Stimulated activated CD8-positive, alpha-beta memory T cell treated with anti-CD3 and anti-CD28 coated beads, Interleukin-4, amount 100 ng/mL, for 24 hours (primary cell): ENCODE measurements around the gene SUPT20HL1.
"Not testable (repeated sequence)": the region's sequence is repeated elsewhere in the genome, so short reads cannot be mapped to it uniquely, and the experiment has no call there.

Source experiments
- DNase-seq: peaks from one replicate; pipeline ENCODE4 v3.0.0-alpha.2; 2020; ENCODE audit warnings: low read depth

Gene SUPT20HL1

DNA sequence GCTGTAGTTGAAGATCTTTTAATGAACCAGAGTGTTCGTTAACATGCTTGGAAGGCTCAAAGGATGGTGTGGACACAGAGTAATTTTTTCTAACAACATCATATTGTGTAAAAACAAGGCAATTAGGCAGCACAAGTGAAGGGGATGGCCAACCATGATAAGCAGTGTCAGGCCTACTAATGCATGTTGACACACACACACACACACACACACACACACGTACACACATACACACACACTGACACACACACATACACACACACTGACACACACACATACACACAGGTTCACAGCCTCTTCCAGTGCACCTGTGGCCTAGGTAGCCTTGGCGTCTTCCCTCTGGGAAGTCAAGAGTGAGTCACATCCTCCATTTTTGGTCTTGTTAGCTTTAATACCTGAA is at the start of gene SUPT20HL1:
TSS of gene SUPT20HL1 (plus strand) at position 368 of the 400 bp plus-strand sequence. CDS start 2,122 bp downstream, outside the sequence.
- no peak for DNase-seq

DNA sequence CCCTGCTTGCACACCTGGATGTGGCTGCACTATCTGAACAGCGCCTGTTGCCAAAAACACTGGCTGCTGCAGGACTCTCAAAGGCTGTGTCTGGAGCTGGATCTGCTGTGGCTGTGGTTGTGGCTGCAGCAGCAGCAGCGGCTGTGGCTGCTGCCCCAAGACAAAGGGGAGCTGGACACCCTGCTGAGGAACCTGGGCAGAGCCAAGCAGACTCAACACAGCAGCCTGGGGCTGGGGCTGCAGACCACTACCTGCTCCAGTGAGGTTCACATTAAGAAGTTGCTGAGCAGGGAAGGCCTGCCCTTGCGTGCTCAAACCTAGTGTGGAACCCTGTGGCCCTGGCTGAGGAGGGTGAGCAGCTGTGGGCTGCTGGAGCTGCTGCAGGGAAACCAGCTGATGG is 49.5 kb upstream of the SUPT20HL1 start:
- DNase-seq = not testable (repeated sequence)

DNA sequence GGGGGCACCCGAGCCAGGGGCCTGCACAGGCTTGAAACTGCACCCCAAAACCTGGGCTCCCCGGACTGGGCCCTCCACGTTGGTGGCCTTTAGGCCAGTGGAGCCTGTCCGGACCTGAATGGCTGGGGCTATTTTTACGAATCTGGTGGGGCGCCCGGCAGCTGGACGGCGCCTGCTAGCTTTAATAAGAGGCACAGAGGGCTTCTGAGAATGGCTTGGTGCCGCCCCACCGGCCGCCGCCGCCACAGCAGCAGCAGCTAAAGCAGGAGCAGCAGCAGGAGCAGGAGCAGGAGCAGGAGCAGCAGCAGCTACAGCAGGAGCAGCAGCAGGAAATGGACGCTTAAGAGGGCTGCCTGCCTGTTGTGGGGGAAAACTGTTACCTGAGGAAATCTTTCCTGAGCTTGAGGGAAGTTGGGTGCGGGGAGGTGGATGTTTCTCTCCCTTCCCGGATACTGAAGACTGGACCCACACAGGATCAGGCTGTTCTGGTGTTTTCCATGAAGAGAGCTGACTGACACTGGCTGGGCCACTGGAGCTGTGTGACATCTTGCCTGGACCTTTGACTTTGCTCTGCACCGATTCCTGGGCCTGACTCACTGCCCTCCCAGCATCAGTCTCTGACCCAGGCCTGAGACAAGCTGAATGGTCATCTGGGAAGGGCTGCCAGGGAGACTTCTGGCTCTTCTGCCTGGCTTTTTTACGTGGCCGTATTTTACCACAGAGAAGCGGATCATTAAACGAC is 48.8 kb upstream of the SUPT20HL1 start:
- not testable (repeated sequence) for DNase-seq

DNA sequence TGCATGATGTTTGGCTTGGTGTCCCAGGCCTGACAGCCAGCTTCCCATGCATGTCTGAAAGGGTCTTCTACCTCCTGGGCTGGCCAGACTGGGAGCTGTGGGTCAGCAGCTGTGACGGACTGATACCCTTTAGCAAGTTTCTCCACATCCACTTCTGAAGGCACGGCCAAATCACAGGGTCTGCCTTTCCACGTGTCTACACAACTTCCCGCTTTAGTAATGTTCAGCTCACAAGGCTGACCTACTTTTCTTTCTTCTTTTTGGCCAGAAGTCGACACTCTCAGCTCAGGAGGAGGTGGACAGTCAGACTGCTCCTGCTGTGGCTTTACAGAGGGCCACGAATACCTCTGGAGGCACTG is 48.2 kb upstream of the SUPT20HL1 start:
- not testable (repeated sequence) for DNase-seq

DNA sequence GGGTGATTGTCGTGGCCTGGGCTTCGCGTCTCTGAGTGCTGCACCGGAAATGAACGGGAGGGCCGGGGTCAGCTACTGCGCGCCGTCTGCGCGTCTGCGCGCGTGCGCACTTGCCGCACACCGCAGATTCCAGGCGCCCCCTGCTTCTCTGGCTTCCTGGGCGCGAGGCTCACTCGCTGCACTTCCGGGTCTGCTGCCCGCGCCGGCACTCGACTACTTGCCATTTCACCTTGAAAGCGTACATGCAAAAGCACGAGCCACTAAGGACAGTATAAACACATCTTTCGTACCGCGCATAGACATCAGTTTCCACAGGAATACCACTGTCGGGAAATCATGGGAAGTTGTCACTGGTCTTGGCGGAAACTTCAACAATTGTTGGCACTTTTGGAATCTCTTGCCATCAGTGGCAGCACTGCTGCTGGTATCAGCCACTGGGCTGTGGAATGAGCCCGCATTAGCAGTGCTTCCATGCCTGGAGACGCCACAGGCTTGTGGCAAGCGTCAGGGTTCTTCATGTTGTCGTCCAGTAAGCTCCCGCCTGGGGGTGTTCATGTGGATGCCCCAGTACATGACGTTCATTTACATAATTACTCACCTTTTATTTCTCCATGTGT is 46.3 kb upstream of the SUPT20HL1 start, which contains the start of gene SUPT20HL2:
TSS of gene SUPT20HL2 (minus strand) at position 51 of the 617 bp plus-strand sequence. CDS start 754 bp downstream, outside the sequence.
- no peak for DNase-seq

- DNase-seq = no peak
These were observed 44.3 kb upstream of the SUPT20HL1 start for GRCh38 chrX:24316111-24316510.

DNA sequence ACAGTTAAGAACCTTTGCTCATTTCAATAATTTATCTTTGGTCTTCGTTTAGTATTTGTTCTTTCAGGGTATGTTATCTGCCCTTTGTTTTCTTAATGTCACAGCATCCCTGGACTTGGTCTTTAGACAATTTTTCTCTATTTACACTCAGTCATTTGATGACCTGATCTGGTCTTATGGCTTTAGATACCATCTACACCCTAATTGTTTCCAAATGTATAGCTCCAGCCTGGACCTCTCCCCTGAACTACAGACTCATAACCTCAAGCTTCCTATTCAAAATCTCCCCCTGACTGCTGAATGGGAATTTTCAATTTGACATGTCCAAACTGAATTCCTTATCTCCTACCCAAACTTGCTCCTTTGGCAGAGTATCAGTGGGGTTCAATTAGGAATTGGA is 42.9 kb upstream of the SUPT20HL1 start:
- DNase-seq = no peak

DNA sequence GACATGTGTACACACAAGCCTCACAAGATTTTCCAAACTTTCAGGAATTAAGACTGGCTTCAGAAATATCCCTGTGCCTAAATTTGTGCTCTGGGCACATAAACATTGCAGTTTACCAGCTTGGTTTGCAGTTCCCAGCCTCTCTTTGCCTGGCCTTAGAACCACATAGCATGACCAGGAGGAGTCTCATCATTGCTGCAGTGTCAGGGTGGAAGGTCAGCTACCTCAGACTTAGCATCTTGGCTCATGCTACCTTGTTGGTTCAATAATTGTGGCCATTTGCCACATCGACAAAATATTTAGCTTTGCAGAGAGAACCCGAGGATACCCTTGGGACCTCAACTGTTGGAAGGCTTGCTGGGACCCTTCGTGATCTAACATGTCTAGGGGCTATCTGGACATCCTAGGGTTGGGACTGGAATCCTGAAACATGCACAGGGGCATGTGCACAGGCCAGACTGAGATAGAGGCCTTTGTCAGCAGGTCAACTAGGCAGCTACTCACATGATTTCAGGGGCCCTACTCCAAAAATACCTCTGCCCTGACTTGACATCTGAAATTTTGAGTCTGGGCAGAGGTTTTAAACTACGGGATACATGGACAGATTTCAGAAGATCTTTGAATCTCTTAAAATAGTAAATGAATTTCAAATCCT is 38.6 kb upstream of the SUPT20HL1 start:
- DNase-seq = no peak

GRCh38 chrX:24325231-24325630 is 35.2 kb upstream of the SUPT20HL1 start:
- no peak for DNase-seq

GRCh38 chrX:24332878-24333277 is 27.6 kb upstream of the SUPT20HL1 start:
- DNase-seq = no peak

DNA sequence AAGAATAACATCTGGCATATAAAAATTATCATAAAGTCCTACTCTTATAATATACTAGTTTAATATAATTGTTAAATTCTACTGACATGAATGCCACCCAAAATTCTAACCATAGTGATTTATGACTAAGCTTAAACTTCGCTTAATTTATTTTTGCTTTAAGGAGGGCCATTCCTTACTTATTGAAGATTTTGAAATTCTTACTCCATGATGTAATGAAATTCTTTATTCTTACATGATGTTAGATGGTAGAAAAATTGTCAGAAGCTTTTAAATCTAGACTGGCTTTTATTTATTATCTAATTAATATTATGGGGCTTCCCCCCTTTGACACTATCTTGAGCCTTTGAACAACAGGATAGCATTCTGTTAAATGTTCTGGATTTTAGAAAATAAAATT is 27.1 kb upstream of the SUPT20HL1 start:
- DNase-seq = no peak

- no peak for DNase-seq
These were observed 26.0 kb upstream of the SUPT20HL1 start for GRCh38 chrX:24334461-24334860.

- no peak for DNase-seq
These were observed 24.6 kb upstream of the SUPT20HL1 start for GRCh38 chrX:24335871-24336270.

DNA sequence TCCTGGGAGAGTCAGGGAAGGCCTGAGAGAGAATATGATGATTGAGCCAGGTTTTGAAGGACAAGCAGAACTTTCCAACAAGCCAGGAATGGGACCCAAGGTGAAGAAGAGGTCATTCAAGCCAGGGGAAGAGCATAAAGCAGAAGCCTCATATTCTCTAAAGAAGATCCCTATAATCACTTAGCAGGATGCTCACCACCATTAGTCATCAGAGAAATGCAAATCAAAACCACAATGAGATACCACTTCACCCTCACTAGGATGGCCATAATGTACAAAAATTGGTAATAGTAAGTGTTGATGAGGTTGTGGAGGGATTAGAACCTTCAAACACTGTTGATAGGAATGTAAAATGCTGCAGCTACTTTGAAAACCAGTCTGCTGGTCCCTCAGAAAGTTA is 20.5 kb upstream of the SUPT20HL1 start:
- no peak for DNase-seq

DNA sequence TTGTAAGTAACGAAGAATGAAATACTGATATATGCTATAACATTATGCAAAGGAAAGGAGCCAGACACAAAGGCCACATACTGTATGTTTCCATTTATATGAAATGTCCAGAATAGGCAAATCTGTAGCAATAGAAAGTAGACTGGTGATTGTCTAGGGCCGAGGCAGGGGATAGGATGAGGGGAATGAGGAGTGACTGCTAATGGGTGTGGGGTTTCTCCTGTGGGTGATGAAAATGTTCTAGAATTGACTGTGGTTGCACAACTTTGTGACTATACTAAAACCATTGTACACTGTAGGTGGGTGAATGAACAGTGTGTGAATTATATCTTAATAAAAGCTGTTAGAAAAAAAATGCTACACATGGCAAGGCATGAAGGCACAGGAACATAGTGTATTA is 19.9 kb upstream of the SUPT20HL1 start:
- DNase-seq = no peak

DNA sequence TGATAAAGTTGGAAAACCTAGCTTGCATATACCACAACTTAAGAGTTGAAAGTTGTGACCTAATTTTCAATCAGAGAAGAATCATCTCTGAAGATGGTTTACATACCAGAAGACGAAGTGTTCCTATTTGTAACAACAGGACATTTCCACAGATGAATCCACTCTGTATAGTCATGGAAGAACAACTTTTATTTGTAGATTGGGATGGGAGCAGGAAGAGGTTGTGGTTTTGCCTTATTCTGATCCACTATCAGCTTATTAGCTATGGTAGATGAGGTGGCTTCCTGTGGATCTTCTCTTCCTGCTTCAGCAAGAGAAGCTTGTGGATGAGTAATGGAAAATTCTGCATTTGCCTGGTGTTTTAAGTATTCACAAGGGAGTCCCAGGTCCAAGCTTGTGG is 18.6 kb upstream of the SUPT20HL1 start:
- no peak for DNase-seq

GRCh38 chrX:24343719-24344118 is 16.7 kb upstream of the SUPT20HL1 start:
- DNase-seq = no peak

DNA sequence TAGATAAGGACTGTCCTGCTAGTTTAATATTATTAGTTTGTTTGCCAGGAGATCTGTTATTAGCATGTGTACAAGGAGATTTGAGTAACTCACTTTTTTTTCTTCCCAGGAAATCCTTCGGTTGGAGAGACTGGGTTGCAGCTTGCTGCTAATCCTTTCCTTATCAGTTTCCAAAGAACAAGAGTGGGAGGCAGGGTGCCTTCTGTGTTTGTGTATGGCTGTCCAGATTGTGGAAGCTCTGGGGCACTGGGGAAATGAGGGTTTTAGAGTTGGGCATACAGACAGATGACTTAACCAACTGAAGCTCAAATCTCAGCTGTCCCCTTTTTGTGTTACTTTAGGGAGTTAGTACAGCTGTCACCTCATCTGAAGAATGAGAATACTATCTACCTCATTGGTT is 12.6 kb upstream of the SUPT20HL1 start:
- DNase-seq = no peak

DNA sequence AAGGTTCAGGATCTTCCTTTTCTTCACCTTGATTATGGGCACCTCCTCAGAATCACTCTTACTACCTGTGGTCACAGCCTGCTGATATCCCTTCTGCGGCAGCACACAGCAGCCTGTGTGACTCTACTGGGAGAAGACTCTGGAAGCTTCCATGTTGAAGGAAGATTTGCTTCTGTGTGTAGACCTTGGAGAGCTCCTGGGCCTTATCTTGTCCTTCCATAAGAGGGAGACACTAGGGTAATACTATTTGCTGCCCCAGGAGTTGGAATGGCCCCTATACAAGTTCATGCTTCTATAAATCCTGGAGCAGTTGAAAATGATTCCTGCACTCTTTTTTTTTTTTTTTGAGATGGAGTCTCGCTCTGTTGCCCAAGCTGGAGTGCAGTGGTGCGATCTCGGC is 10.2 kb upstream of the SUPT20HL1 start:
- DNase-seq = no peak

GRCh38 chrX:24355095-24355494 is 5.3 kb upstream of the SUPT20HL1 start:
- DNase-seq = no peak

GRCh38 chrX:24357106-24357505 is 3.3 kb upstream of the SUPT20HL1 start:
- no peak for DNase-seq

- DNase-seq = not testable (repeated sequence)
These were observed 1.8 kb downstream of the SUPT20HL1 start for GRCh38 chrX:24362089-24362745.
